G401.6 (cell line): Measurements from ENCODE around the gene PFKP.

Experiments used
- FAIRE-seq: peaks from 2 replicates; lab custom pipeline; 2012; peaks lifted over from hg19 to GRCh38; lab: Jason Lieb, UNC

PFKP gene

DNA sequence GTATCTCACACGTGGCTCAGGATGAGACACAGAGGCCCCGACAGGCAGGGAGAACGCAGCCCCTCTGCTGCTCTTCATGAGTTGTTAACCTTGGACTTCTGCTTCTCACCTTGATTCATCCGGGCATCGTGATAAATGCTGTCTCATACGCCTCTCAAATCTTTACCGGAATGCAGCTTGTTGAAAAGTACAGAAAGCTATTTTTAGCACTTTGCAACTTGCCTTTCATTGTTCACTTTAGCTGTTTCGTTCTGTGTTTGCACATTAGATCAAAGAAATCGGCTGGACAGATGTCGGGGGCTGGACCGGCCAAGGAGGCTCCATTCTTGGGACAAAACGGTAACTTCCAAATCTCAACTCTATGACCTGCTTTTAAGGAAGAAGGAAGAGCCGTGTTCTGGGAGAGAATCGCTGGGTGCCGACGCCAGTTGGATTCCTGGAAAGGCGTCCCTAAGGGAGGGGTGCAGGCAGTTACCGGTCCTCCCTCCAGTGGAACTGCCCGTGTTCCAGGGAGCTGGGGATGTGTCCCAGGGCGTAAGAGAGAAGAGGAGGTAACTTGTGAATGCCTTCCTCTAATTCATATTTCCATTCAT, 49.3 kb downstream of the PFKP start:
- no peak for FAIRE-seq

DNA sequence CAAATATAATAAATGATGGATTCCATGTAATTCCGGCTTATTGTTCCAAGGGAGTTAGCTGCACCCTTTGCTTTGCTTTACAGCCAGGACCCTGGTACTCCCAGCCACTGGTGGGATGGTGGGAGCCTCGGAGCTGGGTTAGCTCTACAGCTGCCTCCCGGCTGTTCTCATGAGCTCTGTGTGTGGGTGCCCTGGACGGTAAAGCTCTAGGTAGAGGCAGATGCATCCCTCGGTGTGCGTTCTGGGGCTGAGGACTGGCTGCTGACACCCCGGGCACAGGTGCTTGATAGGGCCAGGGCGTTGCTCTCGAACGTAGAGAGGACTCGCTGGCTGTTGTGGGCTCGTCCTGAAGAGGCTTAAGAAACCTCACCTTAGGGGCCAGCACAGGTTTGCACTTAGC, 50.1 kb downstream of the PFKP start:
- no peak for FAIRE-seq

DNA sequence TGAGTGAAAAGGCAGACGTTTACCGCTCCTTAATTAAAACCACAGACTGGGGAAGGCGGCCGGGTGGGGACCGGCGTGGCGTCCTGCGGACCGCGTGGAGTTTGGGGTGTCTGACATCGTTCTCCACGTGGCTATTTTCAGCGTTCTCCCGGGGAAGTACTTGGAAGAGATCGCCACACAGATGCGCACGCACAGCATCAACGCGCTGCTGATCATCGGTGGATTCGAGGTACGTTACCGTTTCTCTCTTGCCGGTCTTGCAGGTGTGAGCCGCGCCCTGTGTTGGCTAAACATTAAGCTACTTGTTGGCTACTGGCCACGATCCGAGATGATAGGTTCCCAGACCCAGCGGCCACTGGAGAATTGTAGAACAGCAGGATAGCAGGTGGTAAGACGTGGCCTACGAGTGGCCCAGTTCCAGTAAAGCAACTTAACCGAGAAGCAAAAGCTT, 51.3 kb downstream of the PFKP start:
- no peak for FAIRE-seq

DNA sequence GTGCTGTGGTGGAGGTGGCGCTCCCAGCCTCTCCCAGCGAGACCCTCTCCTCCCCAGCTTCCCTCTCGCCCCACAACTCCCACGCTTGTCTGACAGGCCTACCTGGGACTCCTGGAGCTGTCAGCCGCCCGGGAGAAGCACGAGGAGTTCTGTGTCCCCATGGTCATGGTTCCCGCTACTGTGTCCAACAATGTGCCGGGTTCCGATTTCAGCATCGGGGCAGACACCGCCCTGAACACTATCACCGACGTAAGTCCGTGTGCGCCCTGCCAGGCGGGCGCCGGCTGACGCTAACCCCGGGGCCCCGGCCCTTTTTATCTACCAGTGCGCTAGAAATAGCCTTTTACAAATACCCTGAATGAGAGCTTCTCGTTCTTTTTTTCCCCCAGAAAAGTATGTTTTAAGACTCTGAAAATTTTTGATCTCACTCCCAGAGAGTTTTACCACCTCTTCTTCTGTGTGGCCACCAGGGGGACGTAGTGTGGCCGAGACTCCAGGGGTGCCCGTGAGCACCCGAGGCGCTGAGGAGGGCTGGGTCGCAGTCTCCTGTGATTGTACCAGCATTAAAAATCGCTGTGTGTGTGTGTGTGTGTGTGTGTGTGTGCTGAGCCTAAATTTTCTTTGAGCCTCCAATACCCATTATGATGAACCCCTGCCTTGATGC, 52.6 kb downstream of the PFKP start:
- no peak for FAIRE-seq

DNA sequence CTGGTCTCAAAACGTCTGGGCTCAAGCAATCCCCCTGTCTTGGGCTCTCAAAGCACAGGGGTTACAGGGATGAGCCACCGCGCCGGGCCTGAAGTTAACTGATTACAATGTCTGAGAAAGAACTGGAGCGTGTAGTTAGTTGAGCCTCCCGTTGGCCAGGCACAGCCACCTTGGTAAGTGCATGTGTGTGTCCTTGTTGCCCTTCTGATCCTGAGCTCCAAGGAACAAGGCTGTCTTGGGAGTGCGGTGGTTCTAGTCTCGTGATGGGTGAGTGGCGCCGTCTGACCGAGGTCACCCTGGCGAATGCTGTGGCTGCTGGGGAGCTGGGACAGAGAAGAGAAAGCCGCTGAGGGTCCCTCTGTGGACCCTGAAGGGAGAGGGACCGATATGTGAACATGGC, 54.7 kb downstream of the PFKP start:
- FAIRE-seq, result no peak

DNA sequence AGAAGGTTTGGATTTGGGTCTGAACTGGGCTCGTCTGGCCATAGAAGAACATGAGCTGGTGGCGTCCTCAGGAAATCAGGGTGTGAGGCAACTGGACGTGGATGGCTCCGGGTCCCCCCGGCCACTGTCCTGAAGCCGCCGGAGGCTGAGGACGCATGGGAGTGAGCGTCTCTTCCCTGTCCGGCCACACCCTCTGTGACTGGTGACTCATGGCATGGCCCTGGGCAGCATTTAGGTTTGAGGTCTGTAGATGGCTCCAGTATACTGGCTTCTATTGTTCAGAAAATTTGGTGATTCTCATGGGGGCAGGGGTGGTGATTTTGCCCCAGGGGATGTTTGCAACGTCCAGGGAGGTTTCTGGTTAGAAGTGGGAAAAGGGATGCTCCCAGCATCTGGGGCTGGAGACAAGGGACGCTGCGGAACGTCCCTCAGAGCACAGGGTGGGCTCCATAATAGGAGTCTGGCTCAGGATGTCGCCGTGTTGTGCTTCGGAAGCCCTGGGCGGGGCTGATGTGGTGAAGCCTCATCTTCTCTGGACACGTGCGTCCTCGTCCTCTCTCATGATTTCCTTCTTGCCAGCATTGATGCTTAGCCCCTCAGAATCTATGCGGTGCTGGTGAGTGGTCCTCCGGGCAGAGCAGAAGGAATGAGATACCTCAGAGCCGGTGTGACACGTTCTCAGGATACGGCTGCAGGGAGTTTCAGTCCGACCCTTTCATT, 55.3 kb downstream of the PFKP start:
- no peak for FAIRE-seq

DNA sequence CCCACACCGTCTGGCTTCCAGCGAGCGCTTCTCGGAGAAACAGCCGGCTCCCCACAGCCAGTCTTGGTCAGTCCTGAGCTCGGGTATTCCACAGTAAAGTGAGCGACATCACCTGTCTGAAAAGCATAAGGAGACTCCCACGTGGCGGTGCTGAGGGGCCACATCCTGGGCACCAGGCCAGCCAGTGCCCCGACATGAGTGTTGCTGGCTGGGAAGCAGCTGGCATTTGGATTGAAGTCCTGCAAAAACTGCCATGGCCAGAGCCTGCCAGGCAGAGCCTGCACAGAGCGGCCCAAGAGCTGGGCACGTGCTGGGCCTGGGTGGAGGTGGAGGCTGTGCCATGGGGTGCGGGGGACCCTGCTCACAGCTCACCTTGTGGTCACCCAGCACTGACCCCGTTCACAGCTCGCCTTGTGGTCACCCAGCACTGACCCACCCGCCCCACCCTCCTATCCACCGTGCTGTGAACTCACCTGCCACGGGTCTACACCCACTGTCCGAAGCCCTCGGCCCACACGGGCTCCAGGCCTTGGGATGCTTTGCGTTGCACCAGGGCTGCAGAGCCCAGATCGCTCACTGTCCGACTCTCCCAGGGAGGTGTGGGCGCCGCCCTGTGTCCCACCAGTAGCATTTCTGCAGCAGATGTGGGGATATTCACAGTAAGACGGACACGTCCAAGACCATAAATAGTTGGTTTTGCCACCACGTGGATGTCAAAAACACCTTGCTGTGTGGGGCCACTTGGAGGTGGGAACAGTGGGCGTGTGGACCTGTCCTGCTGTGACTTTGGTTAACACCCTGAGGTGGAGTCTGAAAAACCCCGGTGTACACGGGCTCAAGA, 56.4 kb downstream of the PFKP start:
- FAIRE-seq, result no peak

DNA sequence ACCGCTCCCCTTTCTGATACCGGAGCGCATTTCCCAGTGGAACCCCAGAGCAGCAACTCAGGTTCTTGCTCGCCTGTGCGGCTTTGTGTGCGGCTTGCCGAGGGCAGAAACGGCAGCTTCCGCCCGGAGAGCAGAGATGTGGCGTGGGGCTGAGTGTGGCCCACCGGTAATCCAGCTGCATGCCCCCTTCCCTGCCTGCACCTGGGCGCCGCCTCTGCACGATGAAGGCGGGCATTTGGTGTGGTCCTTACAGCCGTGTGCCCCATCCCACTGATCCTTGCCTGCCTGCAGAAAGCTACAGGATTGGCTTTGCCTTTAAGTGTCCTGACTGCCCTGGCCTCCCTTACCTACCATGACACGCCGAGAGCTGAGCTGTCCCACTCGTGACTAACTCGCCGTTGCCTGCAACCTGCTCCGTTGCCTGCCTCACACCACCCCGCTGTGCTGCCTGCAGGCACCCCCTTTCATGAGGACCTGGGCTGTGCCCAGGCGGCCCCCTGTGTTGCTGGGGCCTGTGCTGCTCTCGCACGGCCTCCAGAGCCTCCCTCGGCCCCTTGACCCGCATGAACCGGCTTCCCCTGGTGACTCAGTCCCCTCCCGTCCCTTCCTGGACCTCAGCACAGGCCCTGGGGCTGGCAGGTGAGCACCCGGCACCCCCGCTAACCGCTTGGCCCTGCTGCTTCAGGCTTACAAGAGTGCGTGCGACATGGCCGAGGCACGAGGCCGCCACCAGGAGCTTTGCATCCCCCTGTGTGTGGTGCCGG, 57.2 kb downstream of the PFKP start:
- FAIRE-seq, result no peak

DNA sequence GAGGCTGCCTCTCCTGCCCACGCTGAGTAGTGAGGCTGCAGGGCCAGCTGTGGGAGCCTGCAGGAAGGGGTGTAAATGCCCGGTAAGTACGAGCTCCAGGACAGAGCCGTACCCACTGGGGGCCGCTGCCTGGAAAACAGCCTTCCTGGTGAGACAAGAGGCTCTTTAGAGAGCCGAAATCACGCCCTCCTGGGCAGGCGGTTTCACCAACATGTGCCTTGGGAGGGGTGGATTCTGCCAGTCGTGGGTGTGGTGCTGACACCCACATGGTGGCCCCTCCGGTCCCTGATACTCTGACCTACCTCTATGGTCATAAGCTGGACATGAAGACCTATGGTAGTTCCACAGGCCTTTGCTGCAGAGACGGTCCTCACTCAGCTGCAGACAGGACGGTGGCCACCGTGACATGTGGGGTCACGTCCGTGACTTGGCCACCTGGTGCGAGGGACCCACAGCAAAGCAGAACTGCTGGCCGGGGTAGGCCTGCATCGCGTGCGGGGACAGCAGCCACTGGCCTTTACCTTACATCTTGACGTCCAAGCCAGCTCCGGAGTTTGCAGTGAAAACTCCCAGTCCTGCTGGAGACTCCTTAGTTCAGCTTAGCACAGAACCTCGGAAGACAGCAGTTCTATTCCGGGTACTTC, 58.3 kb downstream of the PFKP start:
- no peak for FAIRE-seq

DNA sequence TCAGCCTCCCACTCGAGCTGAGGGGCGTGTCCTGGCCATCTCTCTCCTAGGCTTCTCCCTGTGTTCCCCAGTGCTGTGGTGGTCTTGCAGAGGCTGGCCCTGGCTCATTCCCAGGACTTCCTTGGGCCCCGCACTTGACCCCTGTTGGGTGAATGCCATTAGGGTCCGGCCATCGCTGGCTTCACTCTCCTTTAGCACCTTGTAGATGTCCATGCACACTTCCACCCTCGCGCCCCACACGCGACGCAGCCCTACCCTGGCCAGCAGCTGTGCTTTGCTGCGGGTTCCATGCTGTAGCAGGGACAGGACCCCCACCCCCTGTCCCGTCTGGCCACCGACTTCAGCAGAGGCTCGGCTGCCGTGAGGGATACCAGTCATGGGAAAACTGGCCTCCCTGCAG, 58.9 kb downstream of the PFKP start:
- FAIRE-seq, result no peak

DNA sequence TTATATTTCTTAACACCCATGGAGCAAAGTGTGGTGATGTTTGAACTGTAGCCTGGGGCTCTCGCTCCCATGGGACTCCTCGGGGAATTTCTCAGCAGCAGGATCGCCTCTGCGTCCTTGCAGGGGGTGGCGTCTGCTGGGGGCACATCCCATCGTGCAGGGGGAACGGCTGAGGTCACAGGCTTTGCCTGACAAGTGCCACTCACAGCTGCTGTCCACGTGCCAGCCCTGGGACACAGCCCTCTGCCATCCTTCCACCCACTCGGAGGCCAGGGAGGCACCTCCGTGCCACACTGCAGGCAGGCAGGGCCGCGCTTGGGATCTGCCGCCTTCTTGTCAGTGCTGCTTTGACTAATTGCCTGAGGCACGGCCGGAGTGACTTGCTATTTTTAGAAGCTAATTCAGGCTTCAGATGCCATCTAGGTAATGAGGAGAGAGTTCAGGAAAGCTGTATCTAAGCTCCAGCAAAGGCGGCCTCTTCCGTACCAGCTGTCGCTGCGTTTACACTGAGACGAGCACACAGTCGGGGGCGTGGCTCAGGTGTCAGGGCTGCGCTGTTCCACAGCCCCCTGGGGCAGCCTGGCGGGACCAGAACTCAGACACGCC, 59.5 kb downstream of the PFKP start:
- FAIRE-seq, result no peak

DNA sequence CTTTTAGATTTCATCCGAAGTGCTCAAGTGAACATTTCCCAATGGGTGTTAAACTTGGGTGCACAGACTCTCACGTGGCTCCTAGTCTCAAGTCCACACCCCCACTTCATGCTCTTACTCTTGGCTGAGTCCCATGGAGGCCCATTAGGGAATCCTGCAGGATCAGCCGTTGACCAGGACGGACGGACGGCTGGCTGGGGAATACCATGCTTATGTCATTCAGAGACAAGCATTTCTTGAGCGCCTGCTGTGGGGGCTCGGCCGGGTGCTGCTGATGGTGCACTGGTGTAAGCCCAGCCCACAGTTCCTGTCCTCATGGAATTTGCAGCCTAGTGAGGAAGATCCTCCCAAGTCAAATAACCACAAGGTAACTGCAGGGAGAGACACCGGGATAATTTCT, 60.6 kb downstream of the PFKP start:
- no peak for FAIRE-seq

DNA sequence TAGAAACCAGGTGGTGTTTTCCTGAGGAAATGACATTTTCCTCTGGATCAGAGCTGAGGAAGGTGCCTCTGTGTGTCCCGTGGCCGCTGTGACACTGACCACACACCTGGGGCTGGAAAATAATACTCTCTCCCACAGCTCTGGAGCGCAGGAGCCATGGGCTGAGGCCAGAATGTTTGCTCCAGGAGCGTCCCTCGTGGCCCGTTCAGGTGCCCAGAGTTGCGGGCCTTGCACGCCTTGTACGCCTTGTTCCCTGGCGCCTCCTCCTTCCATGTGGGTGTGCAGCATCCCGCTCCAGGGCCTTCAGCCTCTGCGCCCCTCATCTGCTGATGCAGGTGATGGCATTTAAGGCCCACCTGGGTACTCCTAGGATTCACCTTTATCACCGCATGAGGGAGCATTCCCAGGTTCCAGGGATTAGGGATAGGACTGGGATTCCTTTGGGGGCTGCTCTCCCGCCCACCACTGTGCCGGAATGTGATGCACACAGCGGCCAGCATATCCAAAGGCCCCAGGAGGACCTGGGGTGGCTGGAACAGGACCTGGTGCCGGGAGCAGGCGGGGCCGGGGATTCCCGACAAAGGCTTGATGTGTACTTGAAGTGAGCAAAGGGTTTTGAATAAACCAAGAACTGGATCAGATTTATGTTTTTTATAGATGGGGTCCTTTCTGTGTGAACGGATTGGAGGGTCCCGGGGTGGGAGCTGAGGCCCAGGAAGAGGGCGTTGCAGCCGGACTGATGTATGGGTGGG, 61.2 kb downstream of the PFKP start:
- no peak for FAIRE-seq

DNA sequence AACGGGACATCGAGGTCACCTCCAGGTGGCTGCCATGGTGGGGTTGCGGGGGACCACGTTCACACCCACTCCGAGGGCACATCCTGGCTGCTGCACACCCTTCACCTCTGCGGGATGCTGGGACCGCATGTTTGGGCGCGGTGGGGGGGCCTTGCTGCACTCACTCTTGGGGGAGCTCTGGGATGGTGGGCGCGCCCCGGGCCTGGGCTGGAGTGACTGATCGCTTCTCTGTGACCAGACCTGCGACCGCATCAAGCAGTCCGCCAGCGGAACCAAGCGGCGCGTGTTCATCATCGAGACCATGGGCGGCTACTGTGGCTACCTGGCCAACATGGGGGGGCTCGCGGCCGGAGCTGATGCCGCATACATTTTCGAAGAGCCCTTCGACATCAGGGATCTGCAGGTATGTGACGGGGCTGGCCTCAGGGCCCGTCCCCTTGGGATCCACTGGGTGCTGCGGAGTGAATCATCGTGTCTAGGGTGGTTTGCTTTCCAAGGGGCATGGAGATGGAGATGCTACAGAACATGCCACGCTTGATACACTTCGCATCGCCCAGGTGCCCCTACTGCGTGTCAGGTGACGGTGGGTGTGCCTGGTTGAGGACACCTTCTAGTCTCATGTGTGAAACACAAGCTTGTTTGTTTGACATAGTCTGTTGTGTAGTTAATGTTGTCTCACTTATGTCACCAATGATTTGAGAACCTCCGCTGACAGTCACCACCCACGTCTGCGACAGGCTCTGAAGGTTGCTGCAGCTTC, 62.4 kb downstream of the PFKP start:
- FAIRE-seq, result no peak

DNA sequence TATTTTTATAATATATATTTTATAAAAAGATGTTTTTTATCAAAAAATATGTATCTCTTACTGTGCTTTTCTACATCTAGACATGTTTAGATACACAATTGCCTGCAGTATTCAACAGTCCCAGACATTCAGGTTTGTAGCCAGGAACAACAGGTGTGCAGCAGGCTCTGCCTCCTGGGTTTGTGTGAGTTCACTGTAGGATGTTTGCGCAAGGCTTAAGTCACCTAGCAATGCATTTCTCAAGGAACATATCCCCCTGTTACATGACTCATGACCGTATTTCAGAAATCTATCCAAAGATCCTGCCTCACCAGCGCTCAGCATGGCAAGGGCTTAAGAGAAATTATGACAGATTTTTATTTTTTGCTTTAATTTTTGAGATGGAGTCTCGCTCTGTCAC, 63.8 kb downstream of the PFKP start:
- no peak for FAIRE-seq

DNA sequence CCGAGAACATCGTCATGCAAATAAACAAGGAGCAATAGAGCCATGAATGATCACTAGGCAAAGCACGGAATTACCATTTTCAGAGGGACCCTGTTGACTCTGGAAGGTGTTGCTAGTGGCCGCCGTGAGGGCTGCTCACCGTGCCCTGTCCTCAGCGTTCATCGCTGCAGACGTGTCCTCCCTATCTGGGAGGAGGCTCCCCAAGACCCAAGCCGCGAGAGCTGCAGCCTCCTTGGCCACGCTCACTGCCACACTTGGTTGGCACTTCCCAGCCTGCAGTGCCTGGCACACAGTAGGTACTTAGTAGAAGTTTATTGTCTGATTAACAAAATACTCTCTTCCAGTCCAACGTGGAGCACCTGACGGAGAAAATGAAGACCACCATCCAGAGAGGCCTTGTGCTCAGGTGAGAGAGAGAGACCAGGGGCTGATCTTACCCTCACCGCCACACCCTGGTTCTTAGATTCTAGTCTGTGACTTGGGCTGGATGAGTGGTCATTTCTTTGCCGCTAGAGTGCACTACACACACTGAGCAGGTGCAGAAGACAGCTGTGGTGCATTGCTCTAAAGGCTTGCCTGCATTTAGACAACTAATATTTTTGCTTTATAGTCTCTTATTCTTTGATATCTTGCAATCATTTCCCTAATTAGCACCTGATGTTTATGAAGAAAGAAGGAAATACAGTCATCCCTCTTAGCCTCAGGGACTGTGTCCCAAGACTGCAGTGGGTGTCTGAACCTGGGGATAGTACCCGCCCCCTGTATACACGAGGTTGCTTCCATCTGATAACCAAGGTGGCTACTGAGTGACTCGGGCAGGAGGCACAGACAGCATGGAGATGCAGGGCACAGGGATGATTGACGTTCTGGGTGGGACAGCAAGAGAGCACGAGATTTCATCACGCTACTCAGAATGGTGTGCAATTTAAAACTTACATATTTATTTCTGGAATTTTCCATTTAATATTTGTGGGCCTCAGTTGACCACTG, 65.0 kb downstream of the PFKP start:
- no peak for FAIRE-seq

DNA sequence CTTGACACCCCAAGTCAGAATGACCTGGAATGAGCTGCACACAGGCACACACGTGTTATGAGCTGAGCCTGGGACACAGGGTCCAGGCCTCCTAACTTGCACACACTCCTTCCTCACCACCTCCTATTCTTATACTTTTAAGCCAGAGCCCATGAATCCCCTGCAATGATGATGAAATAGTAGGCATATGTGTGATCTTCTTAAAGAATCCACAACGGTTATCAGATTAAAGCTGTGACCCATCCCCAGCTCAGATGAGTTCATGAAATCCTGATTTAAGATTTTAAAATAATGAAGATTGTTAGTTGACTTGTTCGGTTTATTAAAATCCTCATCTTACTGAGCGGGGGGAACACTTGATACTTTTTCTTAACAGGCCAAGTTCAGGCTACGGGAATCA, 66.6 kb downstream of the PFKP start:
- no peak for FAIRE-seq

DNA sequence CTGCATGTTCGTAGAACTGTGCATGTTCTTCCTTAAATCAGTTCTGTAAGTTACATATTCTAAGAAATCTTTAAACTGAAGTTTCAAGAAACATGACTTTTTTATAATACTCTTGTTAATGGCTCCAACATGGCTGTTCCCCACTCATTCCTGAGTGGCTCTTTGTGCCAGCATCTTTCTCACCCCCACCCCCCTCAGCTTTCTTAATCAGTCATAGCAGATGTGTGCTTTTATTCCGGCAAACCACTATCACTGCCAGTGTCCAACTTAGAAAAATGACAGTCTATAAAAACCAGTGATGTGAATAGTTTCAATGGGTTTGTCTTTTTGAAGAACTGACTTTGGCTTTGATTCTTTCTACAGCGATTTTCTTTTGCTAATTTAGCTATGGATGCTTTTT, 67.7 kb downstream of the PFKP start:
- FAIRE-seq, result no peak
